Thyroid gland (tissue), 4 donors: ENCODE measurements around the gene CLDN20.

Source experiments
- POLR2A ChIP-seq, 2 donors: fragments of 450-650 bp; IDR thresholded peaks; one replicate each; pipeline ENCODE4 v1.6.1; 2017; ENCODE audit warnings: antibody characterized with exemption in 2 of 2, mild to moderate bottlenecking in 2 of 2, moderate library complexity in 1 of 2
- TF ChIP-seq, protein P1 (sequence below), 6 experiments: fragments of 200-600 bp in 3 of 6; fragments of 450-650 bp in 3 of 6; sonication (generic) in 3 of 6; IDR thresholded peaks; one replicate each; pipeline ENCODE4 v1.5.1; 2016 to 2019; ENCODE audit warnings: antibody characterized with exemption in 6 of 6, mild to moderate bottlenecking in 2 of 6, inconsistent platforms in 1 of 6, moderate library complexity in 1 of 6

DNA sequence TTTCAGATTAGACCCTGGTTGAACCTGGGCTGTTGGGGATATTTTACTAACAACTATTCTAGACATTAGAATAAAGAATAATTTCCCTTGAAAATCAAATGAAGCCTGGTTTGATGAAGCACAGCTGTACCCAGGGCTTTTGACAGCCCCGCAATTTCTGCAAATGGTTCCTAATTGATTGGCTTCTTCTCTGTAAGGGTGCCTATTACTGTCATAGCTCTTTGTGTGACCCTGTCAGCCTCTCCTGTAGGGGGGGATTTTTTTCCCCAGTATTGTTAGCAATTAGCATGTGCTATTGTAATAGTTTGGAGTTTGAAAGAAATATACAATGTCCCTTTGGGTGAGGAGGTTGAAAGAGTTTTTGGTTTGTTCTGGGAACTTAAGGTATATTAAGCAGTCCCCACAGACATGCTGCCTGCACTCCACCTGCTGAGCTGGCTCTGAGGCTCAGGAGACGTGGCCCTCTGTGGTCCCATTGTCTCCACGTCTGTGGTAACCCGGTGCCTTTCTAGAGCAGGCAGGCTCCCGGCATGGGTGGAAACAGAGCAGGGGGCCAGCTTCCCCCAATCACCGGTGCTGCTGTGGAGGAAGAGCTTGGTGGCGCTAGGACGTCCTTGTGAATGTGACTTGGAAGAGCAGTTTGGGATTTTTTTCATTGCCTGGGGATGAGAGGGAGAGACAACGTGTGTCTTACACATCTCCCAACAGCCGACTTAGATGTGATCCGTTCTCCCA lies 47.3 kb upstream of the CLDN20 start:
- TF ChIP-seq, protein P1, sequence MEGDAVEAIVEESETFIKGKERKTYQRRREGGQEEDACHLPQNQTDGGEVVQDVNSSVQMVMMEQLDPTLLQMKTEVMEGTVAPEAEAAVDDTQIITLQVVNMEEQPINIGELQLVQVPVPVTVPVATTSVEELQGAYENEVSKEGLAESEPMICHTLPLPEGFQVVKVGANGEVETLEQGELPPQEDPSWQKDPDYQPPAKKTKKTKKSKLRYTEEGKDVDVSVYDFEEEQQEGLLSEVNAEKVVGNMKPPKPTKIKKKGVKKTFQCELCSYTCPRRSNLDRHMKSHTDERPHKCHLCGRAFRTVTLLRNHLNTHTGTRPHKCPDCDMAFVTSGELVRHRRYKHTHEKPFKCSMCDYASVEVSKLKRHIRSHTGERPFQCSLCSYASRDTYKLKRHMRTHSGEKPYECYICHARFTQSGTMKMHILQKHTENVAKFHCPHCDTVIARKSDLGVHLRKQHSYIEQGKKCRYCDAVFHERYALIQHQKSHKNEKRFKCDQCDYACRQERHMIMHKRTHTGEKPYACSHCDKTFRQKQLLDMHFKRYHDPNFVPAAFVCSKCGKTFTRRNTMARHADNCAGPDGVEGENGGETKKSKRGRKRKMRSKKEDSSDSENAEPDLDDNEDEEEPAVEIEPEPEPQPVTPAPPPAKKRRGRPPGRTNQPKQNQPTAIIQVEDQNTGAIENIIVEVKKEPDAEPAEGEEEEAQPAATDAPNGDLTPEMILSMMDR (IDR thresholded peaks at IDR 0.05), result no peak
- TF ChIP-seq POLR2A (IDR thresholded peaks at IDR 0.05), result peak in 1 of 2 donors; percentile 23
